DOHH2 (cell line): ENCODE measurements around the gene SGMS2.

Experiments
- EZH2phosphoT487 ChIP-seq: fragments of 200-600 bp; sonication (generic); IDR thresholded peaks from 2 replicates; pipeline ENCODE4 v1.6.1; 2017; ENCODE audit warnings: borderline replicate concordance, mild to moderate bottlenecking, antibody characterized with exemption, low read length, moderate library complexity, mixed read lengths
- TF ChIP-seq, protein P1 (sequence below): fragments of 200-600 bp; sonication (generic); IDR thresholded peaks from one replicate; pipeline ENCODE4 v1.5.1; 2014; ENCODE audit warnings: antibody characterized with exemption, mild to moderate bottlenecking, low read depth, low read length; ENCODE audit not compliant: poor library complexity, severe bottlenecking

DNA sequence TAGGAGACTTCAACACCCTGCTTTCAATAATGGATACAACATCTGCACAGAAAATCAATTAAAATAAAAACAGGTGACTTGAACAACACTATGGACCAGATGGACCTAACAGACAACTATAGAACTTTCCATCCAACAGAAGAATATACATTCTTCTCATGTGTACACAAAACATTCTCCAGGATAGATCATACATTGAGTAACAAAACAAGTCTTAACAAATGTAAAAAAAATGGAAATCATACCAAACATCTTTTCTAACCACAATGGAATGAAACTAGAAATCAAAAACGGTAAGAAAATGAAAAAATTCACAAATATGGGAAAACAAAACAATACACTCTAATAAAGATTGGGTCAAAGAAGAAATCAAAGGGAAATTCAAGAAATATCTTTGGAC is 131.3 kb downstream of the SGMS2 start:
- TF ChIP-seq, protein P1, sequence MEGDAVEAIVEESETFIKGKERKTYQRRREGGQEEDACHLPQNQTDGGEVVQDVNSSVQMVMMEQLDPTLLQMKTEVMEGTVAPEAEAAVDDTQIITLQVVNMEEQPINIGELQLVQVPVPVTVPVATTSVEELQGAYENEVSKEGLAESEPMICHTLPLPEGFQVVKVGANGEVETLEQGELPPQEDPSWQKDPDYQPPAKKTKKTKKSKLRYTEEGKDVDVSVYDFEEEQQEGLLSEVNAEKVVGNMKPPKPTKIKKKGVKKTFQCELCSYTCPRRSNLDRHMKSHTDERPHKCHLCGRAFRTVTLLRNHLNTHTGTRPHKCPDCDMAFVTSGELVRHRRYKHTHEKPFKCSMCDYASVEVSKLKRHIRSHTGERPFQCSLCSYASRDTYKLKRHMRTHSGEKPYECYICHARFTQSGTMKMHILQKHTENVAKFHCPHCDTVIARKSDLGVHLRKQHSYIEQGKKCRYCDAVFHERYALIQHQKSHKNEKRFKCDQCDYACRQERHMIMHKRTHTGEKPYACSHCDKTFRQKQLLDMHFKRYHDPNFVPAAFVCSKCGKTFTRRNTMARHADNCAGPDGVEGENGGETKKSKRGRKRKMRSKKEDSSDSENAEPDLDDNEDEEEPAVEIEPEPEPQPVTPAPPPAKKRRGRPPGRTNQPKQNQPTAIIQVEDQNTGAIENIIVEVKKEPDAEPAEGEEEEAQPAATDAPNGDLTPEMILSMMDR, result no peak
- no peak for TF ChIP-seq EZH2phosphoT487
